HCT116 (cell line): ENCODE measurements around the gene NPLOC4. TPM values are rescaled to one million over a fixed set of nuclear protein-coding genes. Genes with fewer than 3 reads are reported as not detected.

Experiments
- ATAC-seq: fragments of 200-7000 bp; cut with Tn5 transposase; 2 replicates; pipeline ENCODE4 v1.9.1; 2020; ENCODE audit warnings: mild to moderate bottlenecking, moderate library complexity
- BruUV-seq: library from RNA; stranded (reverse); fragments of 400-500 nt; replicated peaks from 2 replicates; lab custom pipeline; 2021; lab: Mats Ljungman, UMichigan
- CTCF ChIA-PET: fragments of 300-600 bp; sonication (Branson Sonifier 250); formaldehyde crosslinking; loops from one replicate; lab custom pipeline; 2021; ENCODE audit warnings: antibody characterized with exemption; lab: Charles Lee
- POLR2A ChIA-PET: fragments of 300-600, 350-600 bp; sonication (Branson Sonifier 250); formaldehyde crosslinking; loops from one replicate; lab custom pipeline; 2021; ENCODE audit warnings: antibody characterized with exemption; lab: Charles Lee
- RAD21 ChIA-PET, 2 experiments: fragments of 300-600 bp; sonication (Branson Sonifier 250); formaldehyde crosslinking; loops; one replicate each; lab custom pipeline; 2023; ENCODE audit warnings: low total read pairs in 2 of 2; ENCODE audit not compliant: uncharacterized antibody in 2 of 2, unreplicated experiment in 2 of 2, low non-redundant PET in 1 of 2; lab: Charles Lee
- DNase-seq: peaks from one replicate; pipeline ENCODE4 v3.0.0-alpha.2; 2010; ENCODE audit warnings: low read depth, low spot score
- H2AFZ ChIP-seq: fragments of 200-600 bp; shearing (Covaris generic), sonication (generic); 2 replicates; pipeline ENCODE4 v1.6.1; 2017; ENCODE audit warnings: low read depth, mixed run types, mixed read lengths, antibody characterized with exemption, low read length; ENCODE audit not compliant: poor library complexity, severe bottlenecking
- H3K27ac ChIP-seq: 2 replicates; pipeline ENCODE4 v1.5.1; 2012; ENCODE audit warnings: low read depth, low read length
- H3K27me3 ChIP-seq: fragments of 200-600 bp; sonication (generic); 2 replicates; pipeline ENCODE4 v1.6.1; 2016; ENCODE audit warnings: mixed run types, low read length, mixed read lengths; ENCODE audit not compliant: insufficient read depth
- H3K36me3 ChIP-seq, 2 experiments: fragments of 200-500 bp in 1 of 2; fragments of 200-600 bp in 1 of 2; sonication (Bioruptor generic) in 1 of 2; sonication (generic) in 1 of 2; 2 replicates each; pipeline versions ENCODE4 v1.5.1 to v1.6.1; 2014 to 2016; ENCODE audit warnings: low read length in 2 of 2, inconsistent platforms in 1 of 2, mixed read lengths in 1 of 2, mixed run types in 1 of 2; ENCODE audit not compliant: insufficient read depth in 2 of 2, control insufficient read depth in 1 of 2
- H3K4me1 ChIP-seq, 2 experiments: fragments of 200-600 bp in 1 of 2; sonication (generic) in 1 of 2; 2 replicates each; pipeline versions ENCODE4 v1.5.1 to v1.6.1; 2012 to 2017; ENCODE audit warnings: low read length in 2 of 2, inconsistent platforms in 1 of 2, mild to moderate bottlenecking in 1 of 2, mixed read lengths in 1 of 2, mixed run types in 1 of 2, moderate library complexity in 1 of 2; ENCODE audit not compliant: insufficient read depth in 2 of 2, control insufficient read depth in 1 of 2
- H3K4me2 ChIP-seq: fragments of 200-600 bp; sonication (generic); 2 replicates; pipeline ENCODE4 v1.6.1; 2017; ENCODE audit warnings: mixed run types, low read length, mixed read lengths
- H3K4me3 ChIP-seq, 2 experiments: fragments of 200-600 bp in 1 of 2; sonication (generic) in 1 of 2; replicated peaks in 1 of 2; 2 replicates each; pipeline ENCODE4 v1.5.1; 2011 to 2016; ENCODE audit warnings: low read length in 2 of 2, control low read depth in 1 of 2, low read depth in 1 of 2, mild to moderate bottlenecking in 1 of 2, mixed read lengths in 1 of 2, mixed run types in 1 of 2
- H3K79me2 ChIP-seq: fragments of 200-600 bp; sonication (generic); 2 replicates; pipeline ENCODE4 v1.6.1; 2017; ENCODE audit warnings: mild to moderate bottlenecking, mixed run types, low read length, moderate library complexity, mixed read lengths; ENCODE audit not compliant: insufficient read depth
- H3K9ac ChIP-seq: fragments of 200-600 bp; sonication (generic); 2 replicates; pipeline ENCODE4 v1.6.1; 2016; ENCODE audit warnings: low read length, mixed read lengths
- H3K9me2 ChIP-seq: fragments of 200-600 bp; sonication (generic), shearing (Covaris generic); 2 replicates; pipeline ENCODE4 v1.6.1; 2017; ENCODE audit warnings: mixed run types, mild to moderate bottlenecking, moderate library complexity; ENCODE audit not compliant: insufficient read depth
- H3K9me3 ChIP-seq, 2 experiments: fragments of 200-500 bp in 1 of 2; fragments of 200-600 bp in 1 of 2; sonication (Bioruptor generic) in 1 of 2; sonication (generic) in 1 of 2; 2 replicates each; pipeline ENCODE4 v1.6.1; 2014 to 2017; ENCODE audit warnings: low read length in 2 of 2, mixed read lengths in 2 of 2, inconsistent platforms in 1 of 2, low read depth in 1 of 2, mild to moderate bottlenecking in 1 of 2, mixed run types in 1 of 2, moderate library complexity in 1 of 2; ENCODE audit not compliant: control insufficient read depth in 1 of 2, insufficient read depth in 1 of 2
- H4K20me1 ChIP-seq: fragments of 200-600 bp; sonication (generic), shearing (Covaris generic); 2 replicates; pipeline ENCODE4 v1.6.1; 2017; ENCODE audit warnings: mixed run types, mild to moderate bottlenecking, moderate library complexity; ENCODE audit not compliant: insufficient read depth
- EGR1 ChIP-seq: IDR thresholded peaks from 2 replicates; pipeline ENCODE4 v1.6.1; 2012; ENCODE audit warnings: low read depth
- EZH2 ChIP-seq: fragments of 200-600 bp; sonication (generic); IDR thresholded peaks from 2 replicates; pipeline ENCODE4 v1.6.1; 2017; ENCODE audit warnings: antibody characterized with exemption, mixed run types
- EZH2phosphoT487 ChIP-seq: fragments of 200-600 bp; IDR thresholded peaks from 2 replicates; pipeline ENCODE4 v1.6.1; 2018; ENCODE audit warnings: antibody characterized with exemption, borderline replicate concordance
- REST ChIP-seq: IDR thresholded peaks from 2 replicates; pipeline ENCODE4 v1.6.1; 2012; ENCODE audit warnings: low read depth
- SIN3A ChIP-seq: IDR thresholded peaks from 2 replicates; pipeline ENCODE4 v1.6.1; 2012; ENCODE audit warnings: low read depth
- intact Hi-C: fragments of 100-400 bp; cut with micrococcal nuclease; formaldehyde crosslinking; loops from 2 replicates; pipeline ENCODE4 v1.10.0; 2022
- total RNA-seq: library from RNA; stranded (reverse); gene quantifications from one replicate; pipeline ENCODE4 v1.2.1, GENCODE V29; 2021; ENCODE audit not compliant: unreplicated experiment
- TF ChIP-seq, protein P1 (sequence below): IDR thresholded peaks from 2 replicates; pipeline ENCODE4 v1.6.1; 2011; ENCODE audit warnings: mild to moderate bottlenecking, low read length, moderate library complexity; ENCODE audit not compliant: insufficient replicate concordance; ENCODE audit errors: extremely low read depth
- TF ChIP-seq, protein P2 (sequence below): IDR thresholded peaks from 2 replicates; pipeline ENCODE4 v1.6.1; 2012

NPLOC4 gene
- total RNA-seq, 1 experiment from 2014 or later = 137 TPM

GRCh38 chr17:81549826-81550225, 87.1 kb downstream of the NPLOC4 start:
- no peaks in the 10 kb centered on the region for H3K9me2 ChIP-seq
- H3K27ac ChIP-seq = no peak overlapping the region
- no peaks in the 10 kb centered on the region for H3K27me3 ChIP-seq
- peaks cover 23 to 45% of the 10 kb centered on the region in 2 experiments for H3K36me3 ChIP-seq
- CTCF ChIA-PET = no interaction called here
- POLR2A ChIA-PET = no interaction called here
- no peak overlapping the region for H3K4me3 ChIP-seq
- intact Hi-C loops = loop anchor here (5.0 to 10.0 kb wide), 2 partner anchors 52 to 145 kb away; no protein-coding TSS in a partner anchor
- no TSS peak for BruUV-seq
- DNase-seq (no peak), ATAC-seq (no peak)
- peaks cover 44% of the 10 kb centered on the region for H3K79me2 ChIP-seq
- H3K9me3 ChIP-seq = no peaks in the 10 kb centered on the region
- RAD21 ChIA-PET = no interaction called here
- peaks cover 17 to 24% of the 10 kb centered on the region in 2 experiments for H3K4me1 ChIP-seq
- TF ChIP-seq EGR1 = no peak
- TF ChIP-seq, protein P1, sequence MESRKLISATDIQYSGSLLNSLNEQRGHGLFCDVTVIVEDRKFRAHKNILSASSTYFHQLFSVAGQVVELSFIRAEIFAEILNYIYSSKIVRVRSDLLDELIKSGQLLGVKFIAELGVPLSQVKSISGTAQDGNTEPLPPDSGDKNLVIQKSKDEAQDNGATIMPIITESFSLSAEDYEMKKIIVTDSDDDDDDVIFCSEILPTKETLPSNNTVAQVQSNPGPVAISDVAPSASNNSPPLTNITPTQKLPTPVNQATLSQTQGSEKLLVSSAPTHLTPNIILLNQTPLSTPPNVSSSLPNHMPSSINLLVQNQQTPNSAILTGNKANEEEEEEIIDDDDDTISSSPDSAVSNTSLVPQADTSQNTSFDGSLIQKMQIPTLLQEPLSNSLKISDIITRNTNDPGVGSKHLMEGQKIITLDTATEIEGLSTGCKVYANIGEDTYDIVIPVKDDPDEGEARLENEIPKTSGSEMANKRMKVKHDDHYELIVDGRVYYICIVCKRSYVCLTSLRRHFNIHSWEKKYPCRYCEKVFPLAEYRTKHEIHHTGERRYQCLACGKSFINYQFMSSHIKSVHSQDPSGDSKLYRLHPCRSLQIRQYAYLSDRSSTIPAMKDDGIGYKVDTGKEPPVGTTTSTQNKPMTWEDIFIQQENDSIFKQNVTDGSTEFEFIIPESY = no peak
- TF ChIP-seq REST = no peak
- no peak for TF ChIP-seq SIN3A
- no peak for TF ChIP-seq EZH2
- TF ChIP-seq EZH2phosphoT487 = no peak
- TF ChIP-seq, protein P2, sequence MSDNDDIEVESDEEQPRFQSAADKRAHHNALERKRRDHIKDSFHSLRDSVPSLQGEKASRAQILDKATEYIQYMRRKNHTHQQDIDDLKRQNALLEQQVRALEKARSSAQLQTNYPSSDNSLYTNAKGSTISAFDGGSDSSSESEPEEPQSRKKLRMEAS = no peak
- TF ChIP-seq, all 23 proteins: peak for 0
- no peak overlapping the region for H3K9ac ChIP-seq
- no peak overlapping the region for H3K4me2 ChIP-seq
- H4K20me1 ChIP-seq = no peaks in the 10 kb centered on the region
- no peak overlapping the region for H2AFZ ChIP-seq
